Lung (tissue), 12 donors: ENCODE results near the gene SLC38A11. TPM values are rescaled to one million over a fixed set of nuclear protein-coding genes. Genes with fewer than 3 reads are reported as not detected.
A peak's percentile ranks its signal among the peaks of the same experiment; 100 is the strongest.
"Not testable (repeated sequence)": the region's sequence is repeated elsewhere in the genome, so short reads cannot be mapped to it uniquely, and the experiment has no call there.

ENCODE experiments used
- ATAC-seq: fragments of 200-7000 bp; cut with Tn5 transposase; one replicate; pipeline ENCODE4 v1.9.1; 2020; ENCODE audit warnings: moderate number of reproducible peaks; ENCODE audit not compliant: insufficient read depth, low FRiP score
- DNase-seq, 3 donors: peaks; one replicate each; pipeline ENCODE4 v3.0.0-alpha.2; 2013 to 2017
- H3K27ac ChIP-seq, 2 donors: one replicate each; pipeline ENCODE4 v1.5.1; 2013; ENCODE audit warnings: mild to moderate bottlenecking in 2 of 2, moderate library complexity in 2 of 2, control low read depth in 1 of 2, inconsistent platforms in 1 of 2, low read depth in 1 of 2, low read length in 1 of 2
- H3K27me3 ChIP-seq, 3 donors: one replicate each; pipeline ENCODE4 v1.5.1; 2013; ENCODE audit warnings: low read length in 2 of 3; ENCODE audit not compliant: control insufficient read depth in 3 of 3, insufficient read depth in 3 of 3
- H3K36me3 ChIP-seq, 4 donors: one replicate each; pipeline ENCODE4 v1.5.1; 2013; ENCODE audit warnings: low read length in 4 of 4, mild to moderate bottlenecking in 1 of 4, moderate library complexity in 1 of 4; ENCODE audit not compliant: control insufficient read depth in 4 of 4, insufficient read depth in 4 of 4
- H3K4me1 ChIP-seq, 5 donors: one replicate each; pipeline ENCODE4 v1.5.1; 2013; ENCODE audit warnings: low read length in 5 of 5, mild to moderate bottlenecking in 2 of 5, moderate library complexity in 1 of 5; ENCODE audit not compliant: control insufficient read depth in 5 of 5, insufficient read depth in 5 of 5
- H3K4me3 ChIP-seq: one replicate; pipeline ENCODE4 v1.5.1; 2013; ENCODE audit warnings: mild to moderate bottlenecking, control low read depth, moderate library complexity
- H3K9ac ChIP-seq, 2 donors: one replicate each; pipeline ENCODE4 v1.5.1; 2013; ENCODE audit warnings: low read length in 2 of 2, control low read depth in 1 of 2; ENCODE audit not compliant: insufficient read depth in 1 of 2
- H3K9me3 ChIP-seq, 4 donors: one replicate each; pipeline ENCODE4 v1.5.1; 2013; ENCODE audit warnings: low read length in 3 of 4, mild to moderate bottlenecking in 1 of 4, moderate library complexity in 1 of 4; ENCODE audit not compliant: control insufficient read depth in 4 of 4, insufficient read depth in 3 of 4
- CTCF ChIP-seq: IDR thresholded peaks from 2 replicates; pipeline ENCODE4 v1.5.1; 2012; ENCODE audit warnings: mild to moderate bottlenecking; ENCODE audit errors: control extremely low read depth, extremely low read depth
- WGBS, 2 donors: extraction: QIAGEN DNeasy Blood & Tissue Kit; methylation state at CpG; one replicate each; pipeline ENCODE4 v1.1.7; 2013; 5-methylcytosine and 5-hydroxymethylcytosine counted together
- polyA plus RNA-seq, 2 donors: library from polyadenylated mRNA; stranded (reverse); fragments of 200-250 nt; gene quantifications; one replicate each; pipeline ENCODE4 v1.2.1, GENCODE V29; 2013
- total RNA-seq, 2 donors: library from RNA; depleted of rRNA in 1 of 2; stranded (reverse); fragments of >200 nt in 1 of 2; gene quantifications; one replicate each; pipeline ENCODE4 v1.2.1, GENCODE V29; 2014 to 2021
- donor health status: control.
- donor health status: control.
- donor health status: Bipolar disorder and iron deficiency.
- donor health status: healthy.
- donor health status: DM: yes; HTN: yes; CAD: no.

The SLC38A11 gene
- total and polyA plus RNA-seq, 4 donors = 0.10 to 1.2 (median 0.15) TPM; not detected in 1

- ATAC-seq (no peak), DNase-seq (no peak)
- Histone ChIP-seq H3K36me3 (no peaks in the 10 kb centered on the region), H3K4me3 (no peak overlapping the region), H3K9ac (no peak overlapping the region), H3K27ac (no peak overlapping the region), H3K9me3 (no peaks in the 10 kb centered on the region), H3K27me3 (no peaks in the 10 kb centered on the region), H3K4me1 (no peaks in the 10 kb centered on the region)
- no peak for TF ChIP-seq CTCF
- 78 to 87% methylated on average over 19 of the region's 19 CpGs for WGBS, 2 donors
Observed at GRCh38 chr2:164993287-164994016, 38.1 kb upstream of the SLC38A11 start.

GRCh38 chr2:164992818-164993217, 37.5 kb upstream of the SLC38A11 start:
- DNase-seq = peak; percentile 58 to 89 (median 88)

GRCh38 chr2:164992093-164992454, 36.7 kb upstream of the SLC38A11 start:
- DNase-seq, H3K4me1 ChIP-seq, H3K36me3 ChIP-seq, H3K9me3 ChIP-seq, H3K4me3 ChIP-seq, H3K27me3 ChIP-seq, ATAC-seq, H3K9ac ChIP-seq: not testable (repeated sequence)
- H3K27ac ChIP-seq = peak overlapping the region in 1 of 2 donors; percentile 31

More at GRCh38 chr2:164992818-164993217, 37.5 kb upstream of the SLC38A11 start:
- H3K9ac ChIP-seq = no peak overlapping the region
- TF ChIP-seq CTCF = peak; percentile 18
- H3K27ac ChIP-seq = no peak overlapping the region
- H3K9me3 ChIP-seq = no peaks in the 10 kb centered on the region
- H3K4me3 ChIP-seq = no peak overlapping the region
- 0 to 2% methylated on average over 5 of the region's 5 CpGs for WGBS, 2 donors
- H3K27me3 ChIP-seq = no peaks in the 10 kb centered on the region
- ATAC-seq = peak; percentile 63
- no peaks in the 10 kb centered on the region for H3K4me1 ChIP-seq
- H3K36me3 ChIP-seq = no peaks in the 10 kb centered on the region

- not testable (repeated sequence) for ATAC-seq, H3K27me3 ChIP-seq, H3K4me1 ChIP-seq, H3K9ac ChIP-seq, DNase-seq, H3K4me3 ChIP-seq, H3K9me3 ChIP-seq, H3K36me3 ChIP-seq
- H3K27ac ChIP-seq = peak overlapping the region in 1 of 2 donors; percentile 48
Observed at GRCh38 chr2:164991361-164992092, 36.2 kb upstream of the SLC38A11 start.

- peak in 2 of 3 donors; percentile 15 to 21 for DNase-seq
- H3K4me1 ChIP-seq, H3K27ac ChIP-seq, H3K4me3 ChIP-seq, H3K36me3 ChIP-seq, ATAC-seq, H3K9me3 ChIP-seq, H3K27me3 ChIP-seq, H3K9ac ChIP-seq: not testable (repeated sequence)
Observed at GRCh38 chr2:164990953-164991352, 35.6 kb upstream of the SLC38A11 start.

- H3K36me3 ChIP-seq, H3K9me3 ChIP-seq, ATAC-seq, H3K27ac ChIP-seq, H3K4me3 ChIP-seq, H3K27me3 ChIP-seq, H3K4me1 ChIP-seq, DNase-seq, H3K9ac ChIP-seq: not testable (repeated sequence)
- WGBS, 2 donors = 16 to 45% methylated on average over 3 of the region's 3 CpGs
Observed at GRCh38 chr2:164988805-164989204, 33.5 kb upstream of the SLC38A11 start.
